Motor neuron (in vitro differentiated cells): ENCODE measurements around the gene UNC5A. TPM values are rescaled to one million over a fixed set of nuclear protein-coding genes. Genes with fewer than 3 reads are reported as not detected.

Source experiments
- ATAC-seq, 8 experiments: fragments of 200-7000 bp; cut with Tn5 transposase; replicated peaks in 6 of 8; 2 replicates each; pipeline ENCODE4 v1.8.0; 2021; ENCODE audit warnings: mild to moderate bottlenecking in 8 of 8, moderate library complexity in 8 of 8
- H3K27ac ChIP-seq, 2 donors: fragments of 250-450 bp; sonication (Bioruptor Pico); 2 replicates each; pipeline ENCODE4 v1.9.0; 2021; ENCODE audit warnings: antibody characterized with exemption in 2 of 2, mild to moderate bottlenecking in 2 of 2, moderate library complexity in 1 of 2
- H3K4me1 ChIP-seq, 2 donors: fragments of 250-450 bp; sonication (Bioruptor Pico); replicated peaks in 1 of 2; 2 replicates each; pipeline ENCODE4 v1.6.1; 2021; ENCODE audit warnings: antibody characterized with exemption in 2 of 2, mild to moderate bottlenecking in 2 of 2, moderate library complexity in 1 of 2
- H3K4me3 ChIP-seq, 5 donors: fragments of 250-450 bp; sonication (Bioruptor Pico); 2 replicates each; pipeline ENCODE4 v1.9.0; 2021; ENCODE audit warnings: antibody characterized with exemption in 5 of 5, mild to moderate bottlenecking in 5 of 5, moderate library complexity in 4 of 5
- WGBS, 10 experiments: fragments of 450-650 bp; shearing (Covaris generic); methylation state at CpG; one replicate each; pipeline ENCODE4 v1.0.0; 2022; 5-methylcytosine and 5-hydroxymethylcytosine counted together
- in situ Hi-C, 9 experiments: fragments of 400-800 bp; cut with MboI; loops; one replicate each; pipeline ENCODE4 v1.15.0; 2021; ENCODE audit warnings: low sequenced_read_pairs in 9 of 9, low pct_unique_long_range_greater_than_20kb in 2 of 9; ENCODE audit not compliant: unreplicated experiment in 9 of 9
- total RNA-seq, 8 experiments: library from RNA; unstranded; fragments of 300-600 nt; gene quantifications; 2 replicates each; pipeline versions ENCODE4 v1.2.3 to v1.2.4, GENCODE V29; 2022

UNC5A gene
- total RNA-seq, 8 experiments from 2014 or later = 0.22 to 4.4 (median 0.92) TPM

GRCh38 chr5:176798949-176799348 is 11.4 kb upstream of the UNC5A start:
- no peak overlapping the region for H3K27ac ChIP-seq
- 38 to 84% (median 67%) methylated on average over 2 to 9 of the region's 12 CpGs; no CpG with 5 or more reads in 5 of the 10 experiments for WGBS, 10 experiments
- ATAC-seq = no peak
- H3K4me3 ChIP-seq = no peak overlapping the region
- peaks cover 0 to 6% of the 10 kb centered on the region in 2 donors for H3K4me1 ChIP-seq
- in situ Hi-C loops = no loop called here

GRCh38 chr5:176799488-176799887 is 10.9 kb upstream of the UNC5A start:
- Histone ChIP-seq H3K4me1 (peaks cover 0 to 6% of the 10 kb centered on the region in 2 donors), H3K27ac (no peak overlapping the region), H3K4me3 (no peak overlapping the region)
- ATAC-seq = no peak
- 53 to 78% (median 66%) methylated on average over 3 to 8 of the region's 12 CpGs; no CpG with 5 or more reads in 4 of the 10 experiments for WGBS, 10 experiments
- in situ Hi-C loops = no loop called here

GRCh38 chr5:176800024-176800423 is 10.3 kb upstream of the UNC5A start:
- Histone ChIP-seq H3K27ac (no peak overlapping the region), H3K4me3 (no peak overlapping the region), H3K4me1 (peaks cover 0 to 6% of the 10 kb centered on the region in 2 donors)
- in situ Hi-C loops = no loop called here
- no peak for ATAC-seq
- 60 to 100% methylated on average over 1 of the region's 6 CpGs; no CpG with 5 or more reads in 8 of the 10 experiments for WGBS, 10 experiments

GRCh38 chr5:176802116-176802784 is 8.1 kb upstream of the UNC5A start:
- 0 to 100% (median 61%) methylated on average over 1 to 2 of the region's 8 CpGs; no CpG with 5 or more reads in 4 of the 10 experiments for WGBS, 10 experiments
- peaks cover 0 to 6% of the 10 kb centered on the region in 2 donors for H3K4me1 ChIP-seq
- H3K4me3 ChIP-seq = no peak overlapping the region
- in situ Hi-C loops = no loop called here
- ATAC-seq = no peak
- no peak overlapping the region for H3K27ac ChIP-seq

- peak in 4 of 8 experiments; percentile 22 to 90 (median 64) for ATAC-seq
- in situ Hi-C loops = no loop called here
Measured at GRCh38 chr5:176803068-176803942, 7.1 kb upstream of the UNC5A start.

GRCh38 chr5:176803943-176804498 is 6.3 kb upstream of the UNC5A start:
- peaks cover 0 to 6% of the 10 kb centered on the region in 2 donors for H3K4me1 ChIP-seq
- no peak overlapping the region for H3K4me3 ChIP-seq
- in situ Hi-C loops = no loop called here
- WGBS, 10 experiments = 11 to 88% (median 42%) methylated on average over 2 to 6 of the region's 8 CpGs; no CpG with 5 or more reads in 4 of the 10 experiments
- no peak overlapping the region for H3K27ac ChIP-seq
- peak in 4 of 8 experiments; percentile 12 to 64 (median 34) for ATAC-seq

More at GRCh38 chr5:176803068-176803942, 7.1 kb upstream of the UNC5A start:
- Histone ChIP-seq H3K4me1 (peaks cover 0 to 6% of the 10 kb centered on the region in 2 donors), H3K27ac (no peak overlapping the region), H3K4me3 (no peak overlapping the region)
- 17 to 80% (median 45%) methylated on average over 1 to 21 of the region's 24 CpGs; no CpG with 5 or more reads in 2 of the 10 experiments for WGBS, 10 experiments

GRCh38 chr5:176806137-176806536 is 4.2 kb upstream of the UNC5A start:
- no peak for ATAC-seq
- H3K27ac ChIP-seq = no peak overlapping the region
- peaks cover 1 to 6% of the 10 kb centered on the region in 2 donors for H3K4me1 ChIP-seq
- no peak overlapping the region for H3K4me3 ChIP-seq
- in situ Hi-C loops = no loop called here
- 0% methylated on average over 1 of the region's 1 CpG; no CpG with 5 or more reads in 7 of the 10 experiments for WGBS, 10 experiments

GRCh38 chr5:176809544-176810080 is 747 bp upstream of the UNC5A start:
- in situ Hi-C loops = no loop called here
- ATAC-seq = peak in 1 of 8 experiments; percentile 1
- peaks cover 7 to 18% of the 10 kb centered on the region in 2 donors for H3K4me1 ChIP-seq
- WGBS, 10 experiments = 0 to 7% (median 4%) methylated on average over 5 to 18 of the region's 48 CpGs; no CpG with 5 or more reads in 6 of the 10 experiments
- H3K27ac ChIP-seq = no peak overlapping the region
- H3K4me3 ChIP-seq = peak overlapping the region; percentile 49 to 81 (median 64)

GRCh38 chr5:176810687-176811501 is 535 bp downstream of the UNC5A start:
- H3K27ac ChIP-seq = no peak overlapping the region

GRCh38 chr5:176812269-176813259 is 2.2 kb downstream of the UNC5A start:
- Histone ChIP-seq H3K4me3 (peak overlapping the region in 1 of 5 donors; percentile 74), H3K27ac (no peak overlapping the region), H3K4me1 (peaks cover 14 to 24% of the 10 kb centered on the region in 2 donors)
- peak; percentile 35 to 57 (median 51) for ATAC-seq
- in situ Hi-C loops = no loop called here
- 0 to 80% (median 27%) methylated on average over 1 to 8 of the region's 37 CpGs; no CpG with 5 or more reads in 4 of the 10 experiments for WGBS, 10 experiments

More at GRCh38 chr5:176810687-176811501, 535 bp downstream of the UNC5A start:
- in situ Hi-C loops = no loop called here
- peaks cover 7 to 18% of the 10 kb centered on the region in 2 donors for H3K4me1 ChIP-seq
- peak overlapping the region; percentile 49 to 81 (median 64) for H3K4me3 ChIP-seq
- 0% methylated on average over 1 to 8 of the region's 68 CpGs; no CpG with 5 or more reads in 3 of the 10 experiments for WGBS, 10 experiments
- ATAC-seq = peak; percentile 21 to 53 (median 40)
